GM12878 (cell line): Measurements from ENCODE around the gene SFTPB. TPM values are rescaled to one million over a fixed set of nuclear protein-coding genes. Genes with fewer than 3 reads are reported as not detected.

Experiments used
- ATAC-seq: fragments of 200-7000 bp; cut with Tn5 transposase; 3 replicates; pipeline ENCODE4 v1.9.1; 2020; ENCODE audit warnings: mild to moderate bottlenecking, moderate library complexity
- BruUV-seq: library from RNA; stranded (reverse); fragments of 400-500 nt; replicated peaks from 2 replicates; lab custom pipeline; 2021; lab: Mats Ljungman, UMichigan
- CTCF ChIA-PET: fragments of 300-600 bp; sonication (Branson Sonifier 250); formaldehyde crosslinking; extraction: SDS; loops from one replicate; lab custom pipeline; 2021; ENCODE audit warnings: inconsistent platforms; lab: Yijun Ruan, JAX
- POLR2A ChIA-PET: fragments of 350-600 bp; formaldehyde crosslinking; extraction: SDS; loops from one replicate; lab custom pipeline; 2021; ENCODE audit warnings: inconsistent platforms; lab: Charles Lee
- RAD21 ChIA-PET: fragments of 300-600 bp; sonication (Branson Sonifier 250); formaldehyde crosslinking; loops from one replicate; lab custom pipeline; 2023; ENCODE audit warnings: antibody characterized with exemption; ENCODE audit not compliant: unreplicated experiment; lab: Charles Lee
- SMC1A ChIA-PET: fragments of 300-600 bp; sonication (Branson Sonifier 250); formaldehyde crosslinking; loops from one replicate; lab custom pipeline; 2023; ENCODE audit not compliant: unreplicated experiment, uncharacterized antibody; lab: Charles Lee
- DNase-seq: peaks from one replicate; pipeline ENCODE4 v3.0.0-alpha.2; 2011; ENCODE audit warnings: low read depth, low spot score
- FAIRE-seq: peaks from 3 replicates; lab custom pipeline; 2011; peaks lifted over from hg19 to GRCh38; lab: Jason Lieb, UNC
- H2AFZ ChIP-seq: 2 replicates; pipeline ENCODE4 v1.6.0; 2011; ENCODE audit warnings: low read depth, low read length, control low read depth; ENCODE audit not compliant: control insufficient read depth
- H3K27ac ChIP-seq: 2 replicates; pipeline ENCODE4 v1.5.1; 2011; ENCODE audit warnings: control low read depth; ENCODE audit not compliant: control insufficient read depth, insufficient read depth
- H3K27me3 ChIP-seq, 2 experiments: replicated peaks in 1 of 2; 2 replicates each; pipeline versions ENCODE4 v1.6.0 to v1.6.1; 2011; ENCODE audit warnings: low read length in 1 of 2; ENCODE audit not compliant: control insufficient read depth in 2 of 2, insufficient read depth in 2 of 2
- H3K36me3 ChIP-seq, 2 experiments: 2 replicates each; pipeline ENCODE4 v1.5.1; 2011; ENCODE audit warnings: low read length in 1 of 2; ENCODE audit not compliant: control insufficient read depth in 2 of 2, insufficient read depth in 2 of 2
- H3K4me1 ChIP-seq: 2 replicates; pipeline ENCODE4 v1.6.1; 2011; ENCODE audit warnings: mild to moderate bottlenecking, low read length, moderate library complexity, mixed read lengths; ENCODE audit not compliant: control insufficient read depth, insufficient read depth
- H3K4me2 ChIP-seq: 2 replicates; pipeline ENCODE4 v1.6.0; 2011; ENCODE audit warnings: control low read depth; ENCODE audit not compliant: control insufficient read depth, insufficient read depth
- H3K4me3 ChIP-seq: fragments of 200-600 bp; sonication (generic); 2 replicates; pipeline ENCODE4 v1.5.1; 2016
- H3K79me2 ChIP-seq: 2 replicates; pipeline ENCODE4 v1.6.0; 2011; ENCODE audit warnings: low read length; ENCODE audit not compliant: control insufficient read depth, insufficient read depth
- H3K9ac ChIP-seq: 2 replicates; pipeline ENCODE4 v1.8.0; 2011; ENCODE audit warnings: low read length, control low read depth, mixed read lengths; ENCODE audit not compliant: control insufficient read depth, insufficient read depth
- H3K9me3 ChIP-seq: replicated peaks from 3 replicates; pipeline ENCODE4 v1.5.1; 2011; ENCODE audit warnings: mild to moderate bottlenecking, low read length; ENCODE audit not compliant: control insufficient read depth, insufficient read depth
- H4K20me1 ChIP-seq: 2 replicates; pipeline ENCODE4 v1.6.0; 2011; ENCODE audit not compliant: control insufficient read depth, insufficient read depth
- ASH2L ChIP-seq: fragments of 300-600, 200-600 bp; sonication (generic); IDR thresholded peaks from 2 replicates; pipeline ENCODE4 v1.6.1; 2017; ENCODE audit warnings: low read depth, mild to moderate bottlenecking, borderline replicate concordance
- CBX3 ChIP-seq: fragments of 200-600 bp; sonication (generic); IDR thresholded peaks from 2 replicates; pipeline ENCODE4 v1.6.1; 2016; ENCODE audit warnings: low read depth, borderline replicate concordance
- CREB1 ChIP-seq: IDR thresholded peaks from 2 replicates; pipeline ENCODE4 v1.6.1; 2012; ENCODE audit warnings: low read depth, mild to moderate bottlenecking, inconsistent platforms
- FOS ChIP-seq: IDR thresholded peaks from 3 replicates; pipeline ENCODE4 v1.6.1; 2011; ENCODE audit warnings: borderline replicate concordance; ENCODE audit not compliant: insufficient read length; ENCODE audit errors: extremely low read depth
- GATAD2B ChIP-seq: fragments of 450-650 bp; conservative IDR thresholded peaks from 2 replicates; pipeline ENCODE4 v1.6.1; 2017; ENCODE audit warnings: low read depth, mild to moderate bottlenecking, moderate library complexity
- NR2C1 ChIP-seq: fragments of 450-650 bp; IDR thresholded peaks from 2 replicates; pipeline ENCODE4 v1.6.1; 2017; ENCODE audit warnings: antibody characterized with exemption, mild to moderate bottlenecking, moderate library complexity
- NR2C2 ChIP-seq: IDR thresholded peaks from 2 replicates; pipeline ENCODE4 v1.6.1; 2011; ENCODE audit warnings: borderline replicate concordance, low read depth; ENCODE audit not compliant: control insufficient read depth, insufficient read length
- NR2F1 ChIP-seq: fragments of 450-650 bp; conservative IDR thresholded peaks from 2 replicates; pipeline ENCODE4 v1.6.1; 2017; ENCODE audit warnings: mild to moderate bottlenecking
- PML ChIP-seq: IDR thresholded peaks from 2 replicates; pipeline ENCODE4 v1.6.1; 2012; ENCODE audit warnings: low read length, inconsistent platforms
- POLR2A ChIP-seq: IDR thresholded peaks from 2 replicates; pipeline ENCODE4 v1.6.1; 2011; ENCODE audit warnings: low read depth, mild to moderate bottlenecking, low read length
- RAD21 ChIP-seq: IDR thresholded peaks from 2 replicates; pipeline ENCODE4 v1.6.1; 2011; ENCODE audit warnings: mild to moderate bottlenecking, low read depth, low read length, moderate library complexity; ENCODE audit not compliant: insufficient read depth
- RB1 ChIP-seq: fragments of 450-650 bp; formaldehyde crosslinking; IDR thresholded peaks from 2 replicates; pipeline ENCODE4 v1.6.1; 2017; ENCODE audit warnings: mild to moderate bottlenecking, borderline replicate concordance
- SPI1 ChIP-seq: IDR thresholded peaks from 2 replicates; pipeline ENCODE4 v1.6.1; 2011; ENCODE audit warnings: low read depth, mild to moderate bottlenecking, low read length, moderate library complexity, borderline replicate concordance; ENCODE audit not compliant: insufficient read depth
- SREBF1 ChIP-seq: IDR thresholded peaks from 2 replicates; pipeline ENCODE4 v1.6.1; 2012; ENCODE audit warnings: mild to moderate bottlenecking, low read length
- TAF1 ChIP-seq: IDR thresholded peaks from 2 replicates; pipeline ENCODE4 v1.6.1; 2011; ENCODE audit warnings: mild to moderate bottlenecking, low read depth, low read length, borderline replicate concordance
- ZNF24 ChIP-seq: fragments of 450-650 bp; IDR thresholded peaks from 2 replicates; pipeline ENCODE4 v1.6.1; 2017; ENCODE audit warnings: antibody characterized with exemption, mild to moderate bottlenecking
- ZNF622 ChIP-seq: fragments of 450-650 bp; IDR thresholded peaks from 2 replicates; pipeline ENCODE4 v1.6.1; 2017; ENCODE audit warnings: mild to moderate bottlenecking, inconsistent platforms
- ZZZ3 ChIP-seq: IDR thresholded peaks from 2 replicates; pipeline ENCODE4 v1.6.1; 2011; ENCODE audit warnings: low read depth; ENCODE audit not compliant: control insufficient read depth, insufficient read length
- WGBS: methylation state at CpG from one replicate; pipeline ENCODE4 v1.1.6; 2016; ENCODE audit warnings: low lambda C conversion rate; ENCODE audit not compliant: insufficient replicate concordance, insufficient coverage; ENCODE audit errors: missing lambda C conversion rate; 5-methylcytosine and 5-hydroxymethylcytosine counted together
- in situ Hi-C: fragments of 300-500 bp; cut with MboI; formaldehyde crosslinking; loops from 9 replicates; pipeline ENCODE4 v1.14.3; 2018; ENCODE audit warnings: mixed read lengths
- intact Hi-C: fragments of 100-400 bp; cut with micrococcal nuclease; formaldehyde crosslinking; loops from one replicate; pipeline ENCODE4 v1.14.2; 2022; ENCODE audit not compliant: unreplicated experiment
- polyA plus RNA-seq, 11 experiments: library from polyadenylated mRNA; depleted of rRNA in 4 of 11; unstranded in 6 of 11; stranded (reverse) in 5 of 11; fragments of >200 nt; fragmentation: Nextera tagmentation in 4 of 11; fragmentation: Illumina TruSeq in 1 of 11; extraction: Ambion mirVana in 4 of 11; extraction: Trizol in 1 of 11; gene quantifications; 1 replicate in 1 of 11; 2 replicates in 10 of 11; pipeline versions ENCODE4 v1.2.1 to v1.2.3, GENCODE V29; 2011 to 2016; ENCODE audit warnings: inconsistent platforms in 2 of 11, missing spikeins in 2 of 11, low read depth in 1 of 11
- total RNA-seq, 4 experiments: library from RNA; depleted of rRNA in 3 of 4; stranded (reverse); fragments of >200 nt in 3 of 4; fragmentation: Illumina TruSeq in 1 of 4; extraction: Trizol in 1 of 4; gene quantifications; 2 replicates each; pipeline versions ENCODE4 v1.2.1 to v1.2.3, GENCODE V29; 2013 to 2021
- TF ChIP-seq, protein P1 (sequence below): IDR thresholded peaks from 2 replicates; pipeline ENCODE4 v1.6.1; 2011; ENCODE audit warnings: low read depth, mild to moderate bottlenecking, low read length, moderate library complexity, borderline replicate concordance; ENCODE audit errors: extremely low read depth
- TF ChIP-seq, protein P2 (sequence below): fragments of 450-650 bp; IDR thresholded peaks from 2 replicates; pipeline ENCODE4 v1.6.1; 2016; ENCODE audit warnings: mild to moderate bottlenecking
- TF ChIP-seq, protein P3 (sequence below): fragments of 450-650 bp; IDR thresholded peaks from 2 replicates; pipeline ENCODE4 v1.6.1; 2017; ENCODE audit warnings: low read depth, mild to moderate bottlenecking, moderate library complexity

Gene SFTPB
- total and polyA plus RNA-seq, 10 of the 15 experiments (the other 5 are each of a cell fraction or from before 2014, with no cell fraction given), result 0.02 to 5.3 TPM; not detected in 8

DNA sequence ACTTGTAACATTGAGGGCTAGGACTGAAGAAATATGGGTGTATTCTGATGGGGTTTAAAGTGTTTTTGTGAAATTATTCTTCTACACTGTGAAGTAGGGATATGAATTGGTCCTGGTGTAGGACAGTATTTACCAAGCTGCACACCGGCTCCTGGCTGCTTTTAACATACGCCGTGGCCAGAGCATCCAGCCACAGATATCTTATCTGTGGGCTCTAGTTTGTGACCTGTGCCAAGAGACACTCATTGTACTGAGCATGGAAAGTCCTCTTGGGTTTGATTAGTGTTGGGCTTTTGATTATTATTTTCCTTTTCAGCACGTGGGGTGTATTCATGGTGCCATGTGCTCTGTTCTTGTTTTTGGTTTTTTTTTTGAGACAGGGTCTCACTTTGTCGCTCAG lies 44.0 kb downstream of the SFTPB start (continued):
- TF ChIP-seq GATAD2B (no peak), RB1 (no peak)

DNA sequence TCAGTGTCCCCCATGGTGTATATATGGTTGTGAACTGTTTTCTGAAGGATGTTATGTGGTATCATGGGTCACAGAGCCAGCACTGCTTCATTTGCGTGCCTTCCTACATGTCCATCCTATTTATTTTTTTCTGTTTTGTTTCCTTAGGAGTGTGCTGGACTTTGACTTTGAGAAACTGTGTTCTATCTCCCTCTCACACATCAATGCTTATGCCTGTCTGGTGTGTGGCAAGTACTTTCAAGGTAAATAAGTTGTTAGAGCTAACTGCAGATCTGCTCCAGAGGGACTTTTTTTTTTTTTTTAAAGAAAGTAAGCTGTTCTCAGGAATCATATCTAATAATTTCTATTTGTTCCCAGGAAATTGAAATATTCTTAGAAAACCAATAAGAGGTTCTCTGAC lies 46.7 kb downstream of the SFTPB start:
- FAIRE-seq (no peak), DNase-seq (no peak), ATAC-seq (no peak)
- Histone ChIP-seq H3K36me3 (peaks cover 4 to 26% of the 10 kb centered on the region in 2 experiments), H3K4me1 (peaks cover 4% of the 10 kb centered on the region; the same call in 1 of the 2 replicates), H3K9me3 (no peaks in the 10 kb centered on the region), H3K27ac (no peak overlapping the region), H2AFZ (no peak overlapping the region), H3K27me3 (no peaks in the 10 kb centered on the region), H3K4me3 (no peak overlapping the region), H3K4me2 (no peak overlapping the region), H3K9ac (no peak overlapping the region), H4K20me1 (no peaks in the 10 kb centered on the region), H3K79me2 (peaks cover 24% of the 10 kb centered on the region)
- ChIA-PET RAD21 (no interaction called here), CTCF (interaction anchor here (0.6 to 4.8 kb wide), 6 partner anchors 9 to 653 kb away, joined by 3 to 32 read pairs (median 5); no protein-coding TSS in a partner anchor), POLR2A (interaction anchor here (0.7 kb wide), 2 partner anchors 24 to 52 kb away, joined by 3 to 4 read pairs; no protein-coding TSS in a partner anchor), SMC1A (interaction anchor here (0.9 to 1.6 kb wide), 3 partner anchors 16 to 83 kb away, joined by 3 to 5 read pairs (median 4); no protein-coding TSS in a partner anchor)
- TF ChIP-seq PML, result no peak
- no peak for TF ChIP-seq POLR2A
- no peak for TF ChIP-seq CBX3
- no peak for TF ChIP-seq SREBF1
- TF ChIP-seq SPI1, result no peak
- no peak for TF ChIP-seq TAF1
- no peak for TF ChIP-seq FOS
- TF ChIP-seq CREB1, result no peak
- TF ChIP-seq NR2C2, result no peak
- no peak for TF ChIP-seq RAD21
- TF ChIP-seq, protein P1, sequence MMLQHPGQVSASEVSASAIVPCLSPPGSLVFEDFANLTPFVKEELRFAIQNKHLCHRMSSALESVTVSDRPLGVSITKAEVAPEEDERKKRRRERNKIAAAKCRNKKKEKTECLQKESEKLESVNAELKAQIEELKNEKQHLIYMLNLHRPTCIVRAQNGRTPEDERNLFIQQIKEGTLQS, result no peak
- no peak for TF ChIP-seq NR2C1
- TF ChIP-seq, protein P2, sequence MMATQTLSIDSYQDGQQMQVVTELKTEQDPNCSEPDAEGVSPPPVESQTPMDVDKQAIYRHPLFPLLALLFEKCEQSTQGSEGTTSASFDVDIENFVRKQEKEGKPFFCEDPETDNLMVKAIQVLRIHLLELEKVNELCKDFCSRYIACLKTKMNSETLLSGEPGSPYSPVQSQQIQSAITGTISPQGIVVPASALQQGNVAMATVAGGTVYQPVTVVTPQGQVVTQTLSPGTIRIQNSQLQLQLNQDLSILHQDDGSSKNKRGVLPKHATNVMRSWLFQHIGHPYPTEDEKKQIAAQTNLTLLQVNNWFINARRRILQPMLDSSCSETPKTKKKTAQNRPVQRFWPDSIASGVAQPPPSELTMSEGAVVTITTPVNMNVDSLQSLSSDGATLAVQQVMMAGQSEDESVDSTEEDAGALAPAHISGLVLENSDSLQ, result no peak
- TF ChIP-seq, protein P3, sequence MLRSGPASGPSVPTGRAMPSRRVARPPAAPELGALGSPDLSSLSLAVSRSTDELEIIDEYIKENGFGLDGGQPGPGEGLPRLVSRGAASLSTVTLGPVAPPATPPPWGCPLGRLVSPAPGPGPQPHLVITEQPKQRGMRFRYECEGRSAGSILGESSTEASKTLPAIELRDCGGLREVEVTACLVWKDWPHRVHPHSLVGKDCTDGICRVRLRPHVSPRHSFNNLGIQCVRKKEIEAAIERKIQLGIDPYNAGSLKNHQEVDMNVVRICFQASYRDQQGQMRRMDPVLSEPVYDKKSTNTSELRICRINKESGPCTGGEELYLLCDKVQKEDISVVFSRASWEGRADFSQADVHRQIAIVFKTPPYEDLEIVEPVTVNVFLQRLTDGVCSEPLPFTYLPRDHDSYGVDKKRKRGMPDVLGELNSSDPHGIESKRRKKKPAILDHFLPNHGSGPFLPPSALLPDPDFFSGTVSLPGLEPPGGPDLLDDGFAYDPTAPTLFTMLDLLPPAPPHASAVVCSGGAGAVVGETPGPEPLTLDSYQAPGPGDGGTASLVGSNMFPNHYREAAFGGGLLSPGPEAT, result no peak
- TF ChIP-seq ASH2L, result no peak
- no peak for TF ChIP-seq GATAD2B
- no peak for TF ChIP-seq NR2F1
- no peak for TF ChIP-seq ZNF24
- no peak for TF ChIP-seq ZNF622
- TF ChIP-seq ZZZ3, result no peak
- in situ Hi-C loops (no loop called here), intact Hi-C loops (no loop called here)
- no TSS peak for BruUV-seq
- 100% methylated on average over 1 of the region's 1 CpG for WGBS
